ENCODE measurements around the gene LRCOL1.

The LRCOL1 gene

GRCh38 chr12:132593521-132593920 is 16.9 kb downstream of the LRCOL1 start:
- H3K4me1 ChIP-seq (ENCODE audit: control insufficient read depth, insufficient read depth, low read length): peaks cover 7% of the 10 kb centered on the region
- H3K9me3 ChIP-seq (ENCODE audit: control insufficient read depth, low read length): peaks cover 7% of the 10 kb centered on the region
- no peak overlapping the region for H3K9ac ChIP-seq (ENCODE audit: low read length)
- no peak for DNase-seq (ENCODE audit: low read depth)
- H3K27me3 ChIP-seq (replicated peaks; ENCODE audit: control insufficient read depth, insufficient read depth, low read length): peaks cover 7% of the 10 kb centered on the region
- no peaks in the 10 kb centered on the region for H3K36me3 ChIP-seq (ENCODE audit: control insufficient read depth, insufficient read depth, low read length, severe bottlenecking)
- H3K4me3 ChIP-seq (ENCODE audit: low read length): peak overlapping the region; percentile 42

- H3K4me3 ChIP-seq (ENCODE audit: low read length): no peak overlapping the region
- DNase-seq (ENCODE audit: low read depth): no peak
- H3K9me3 ChIP-seq (ENCODE audit: control insufficient read depth, low read length): peaks cover 7% of the 10 kb centered on the region
- H3K9ac ChIP-seq (ENCODE audit: low read length): no peak overlapping the region
- H3K4me1 ChIP-seq (ENCODE audit: control insufficient read depth, insufficient read depth, low read length): peaks cover 7% of the 10 kb centered on the region
- peaks cover 12% of the 10 kb centered on the region for H3K27me3 ChIP-seq (replicated peaks; ENCODE audit: control insufficient read depth, insufficient read depth, low read length)
- H3K36me3 ChIP-seq (ENCODE audit: control insufficient read depth, insufficient read depth, low read length, severe bottlenecking): no peaks in the 10 kb centered on the region
Observed at GRCh38 chr12:132593071-132593470, 17.3 kb downstream of the LRCOL1 start.

DNA sequence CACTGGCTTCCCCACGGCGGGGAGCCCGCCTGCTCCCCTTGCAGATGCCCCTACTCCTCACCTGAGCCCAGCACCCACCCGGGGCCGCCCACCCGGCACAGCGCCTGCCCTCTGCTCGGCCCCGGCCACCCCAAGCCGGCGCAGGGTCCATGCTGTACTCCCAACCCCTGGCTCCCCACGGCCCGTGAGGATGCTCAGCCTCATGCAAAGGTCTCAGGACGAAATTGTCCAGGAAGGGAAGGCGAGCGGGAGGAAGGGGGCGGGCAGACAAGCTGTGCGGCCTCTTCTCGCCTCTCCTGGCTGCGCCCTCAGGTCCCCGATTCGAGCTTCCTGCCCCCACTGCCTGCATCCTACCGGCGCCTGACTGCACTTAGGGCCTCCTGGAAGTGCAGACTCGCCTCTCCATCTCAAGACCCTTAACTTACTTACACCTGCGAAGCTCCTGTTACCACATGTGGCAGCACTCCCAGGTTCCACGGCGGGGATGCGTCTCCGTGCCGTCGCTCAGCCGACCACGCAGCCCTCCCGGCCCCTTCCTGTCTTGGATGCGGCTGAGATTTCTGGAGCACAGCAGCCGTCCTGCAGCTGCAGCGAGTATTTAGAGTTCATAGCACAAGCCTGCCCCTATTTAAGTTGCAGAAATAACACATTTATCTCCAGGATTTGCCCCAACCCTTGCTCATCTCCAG is 18.0 kb downstream of the LRCOL1 start:
- Histone ChIP-seq H3K36me3 (ENCODE audit: control insufficient read depth, insufficient read depth, low read length, severe bottlenecking) (no peaks in the 10 kb centered on the region), H3K4me3 (ENCODE audit: low read length) (no peak overlapping the region), H3K9me3 (ENCODE audit: control insufficient read depth, low read length) (peaks cover 7% of the 10 kb centered on the region), H3K4me1 (ENCODE audit: control insufficient read depth, insufficient read depth, low read length) (peaks cover 5% of the 10 kb centered on the region), H3K9ac (ENCODE audit: low read length) (no peak overlapping the region), H3K27me3 (replicated peaks; ENCODE audit: control insufficient read depth, insufficient read depth, low read length) (peaks cover 17% of the 10 kb centered on the region)
- no peak for DNase-seq (ENCODE audit: low read depth)

GRCh38 chr12:132591107-132591935 is 19.1 kb downstream of the LRCOL1 start:
- H3K4me3 ChIP-seq (ENCODE audit: low read length): no peak overlapping the region
- peaks cover 3% of the 10 kb centered on the region for H3K4me1 ChIP-seq (ENCODE audit: control insufficient read depth, insufficient read depth, low read length)
- H3K27me3 ChIP-seq (replicated peaks; ENCODE audit: control insufficient read depth, insufficient read depth, low read length): peaks cover 17% of the 10 kb centered on the region
- no peak for DNase-seq (ENCODE audit: low read depth)
- peaks cover 7% of the 10 kb centered on the region for H3K9me3 ChIP-seq (ENCODE audit: control insufficient read depth, low read length)
- H3K9ac ChIP-seq (ENCODE audit: low read length): no peak overlapping the region
- H3K36me3 ChIP-seq (ENCODE audit: control insufficient read depth, insufficient read depth, low read length, severe bottlenecking): no peaks in the 10 kb centered on the region

DNA sequence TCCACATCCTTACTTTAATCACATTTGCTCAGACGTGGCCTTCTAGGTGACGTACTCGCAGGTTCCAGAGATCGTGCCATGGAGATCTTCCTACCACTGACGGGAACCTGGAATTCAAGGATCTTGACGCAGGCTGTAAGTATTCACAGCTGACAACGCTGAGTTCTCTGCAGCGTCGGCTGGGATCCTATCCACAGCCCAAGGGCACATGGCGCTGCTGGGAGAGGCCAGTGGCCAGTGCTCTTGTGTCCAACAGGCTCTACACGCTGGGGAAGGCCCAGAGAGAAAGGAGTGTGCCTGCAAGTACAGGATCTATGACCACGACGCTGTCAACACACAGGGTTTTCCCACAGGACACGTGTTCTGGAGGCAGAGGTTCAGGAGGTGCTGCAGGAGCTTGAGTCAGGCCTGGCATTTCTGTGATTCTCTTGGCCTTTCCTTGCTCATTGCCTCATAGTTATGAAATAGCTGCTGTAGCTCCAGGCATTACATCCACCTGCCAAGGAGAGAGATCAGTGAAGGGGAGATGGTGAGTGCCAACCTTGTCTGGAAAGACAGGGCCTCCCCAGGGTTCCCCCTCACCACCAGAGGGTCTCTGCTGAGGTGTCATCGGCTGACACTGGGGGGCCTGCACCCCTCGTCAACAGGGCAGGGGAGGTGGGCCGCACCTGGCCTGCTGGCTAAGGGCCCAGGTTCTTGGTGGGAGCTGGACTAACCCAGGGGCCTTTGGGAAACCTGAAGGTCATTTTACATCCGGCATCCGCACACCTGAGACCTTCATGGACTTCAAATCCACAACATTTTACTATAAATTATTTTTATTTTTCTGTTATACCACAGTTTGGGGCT is 21.3 kb downstream of the LRCOL1 start:
- peaks cover 7% of the 10 kb centered on the region for H3K9me3 ChIP-seq (ENCODE audit: control insufficient read depth, low read length)
- H3K4me1 ChIP-seq (ENCODE audit: control insufficient read depth, insufficient read depth, low read length): no peaks in the 10 kb centered on the region
- no peaks in the 10 kb centered on the region for H3K36me3 ChIP-seq (ENCODE audit: control insufficient read depth, insufficient read depth, low read length, severe bottlenecking)
- H3K27me3 ChIP-seq (replicated peaks; ENCODE audit: control insufficient read depth, insufficient read depth, low read length): peaks cover 17% of the 10 kb centered on the region
- no peak overlapping the region for H3K9ac ChIP-seq (ENCODE audit: low read length)
- DNase-seq (ENCODE audit: low read depth): no peak
- no peak overlapping the region for H3K4me3 ChIP-seq (ENCODE audit: low read length)

- H3K27me3 ChIP-seq (replicated peaks; ENCODE audit: control insufficient read depth, insufficient read depth, low read length): peaks cover 17% of the 10 kb centered on the region
- H3K4me3 ChIP-seq (ENCODE audit: low read length): no peak overlapping the region
- no peaks in the 10 kb centered on the region for H3K36me3 ChIP-seq (ENCODE audit: control insufficient read depth, insufficient read depth, low read length, severe bottlenecking)
- peaks cover 7% of the 10 kb centered on the region for H3K9me3 ChIP-seq (ENCODE audit: control insufficient read depth, low read length)
- no peak for DNase-seq (ENCODE audit: low read depth)
- H3K4me1 ChIP-seq (ENCODE audit: control insufficient read depth, insufficient read depth, low read length): no peaks in the 10 kb centered on the region
- H3K9ac ChIP-seq (ENCODE audit: low read length): no peak overlapping the region
Observed at GRCh38 chr12:132588319-132588718, 22.1 kb downstream of the LRCOL1 start.

GRCh38 chr12:132587781-132588180 is 22.6 kb downstream of the LRCOL1 start:
- Histone ChIP-seq H3K9me3 (ENCODE audit: control insufficient read depth, low read length) (peaks cover 7% of the 10 kb centered on the region), H3K4me1 (ENCODE audit: control insufficient read depth, insufficient read depth, low read length) (no peaks in the 10 kb centered on the region), H3K9ac (ENCODE audit: low read length) (no peak overlapping the region), H3K36me3 (ENCODE audit: control insufficient read depth, insufficient read depth, low read length, severe bottlenecking) (no peaks in the 10 kb centered on the region), H3K4me3 (ENCODE audit: low read length) (no peak overlapping the region), H3K27me3 (replicated peaks; ENCODE audit: control insufficient read depth, insufficient read depth, low read length) (peaks cover 17% of the 10 kb centered on the region)
- no peak for DNase-seq (ENCODE audit: low read depth)

DNA sequence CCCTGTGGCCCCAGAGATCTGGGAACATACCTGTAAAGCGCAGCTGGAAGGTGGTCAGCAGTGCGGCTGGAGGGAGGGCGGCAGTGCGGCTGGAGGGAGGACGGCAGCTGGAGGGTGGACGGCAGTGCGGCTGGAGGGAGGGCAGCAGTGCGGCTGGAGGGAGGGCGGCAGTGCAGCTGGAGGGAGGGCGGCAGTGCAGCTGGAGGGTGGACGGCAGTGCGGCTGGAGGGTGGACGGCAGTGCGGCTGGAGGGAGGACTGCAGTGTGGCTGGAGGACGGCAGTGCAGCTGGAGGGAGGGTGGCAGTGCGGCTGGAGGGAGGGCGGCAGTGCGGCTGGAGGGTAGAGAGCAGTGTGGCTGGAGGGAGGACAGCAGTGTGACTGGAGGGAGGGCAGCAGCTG is 23.5 kb downstream of the LRCOL1 start:
- DNase-seq (ENCODE audit: low read depth): no peak
- no peaks in the 10 kb centered on the region for H3K4me1 ChIP-seq (ENCODE audit: control insufficient read depth, insufficient read depth, low read length)
- peaks cover 7% of the 10 kb centered on the region for H3K9me3 ChIP-seq (ENCODE audit: control insufficient read depth, low read length)
- no peaks in the 10 kb centered on the region for H3K36me3 ChIP-seq (ENCODE audit: control insufficient read depth, insufficient read depth, low read length, severe bottlenecking)
- H3K4me3 ChIP-seq (ENCODE audit: low read length): no peak overlapping the region
- peaks cover 17% of the 10 kb centered on the region for H3K27me3 ChIP-seq (replicated peaks; ENCODE audit: control insufficient read depth, insufficient read depth, low read length)
- no peak overlapping the region for H3K9ac ChIP-seq (ENCODE audit: low read length)

GRCh38 chr12:132585177-132585576 is 25.2 kb downstream of the LRCOL1 start:
- H3K36me3 ChIP-seq (ENCODE audit: control insufficient read depth, insufficient read depth, low read length, severe bottlenecking): peaks cover 6% of the 10 kb centered on the region
- peaks cover 7% of the 10 kb centered on the region for H3K9me3 ChIP-seq (ENCODE audit: control insufficient read depth, low read length)
- H3K4me3 ChIP-seq (ENCODE audit: low read length): no peak overlapping the region
- H3K9ac ChIP-seq (ENCODE audit: low read length): no peak overlapping the region
- no peaks in the 10 kb centered on the region for H3K4me1 ChIP-seq (ENCODE audit: control insufficient read depth, insufficient read depth, low read length)
- no peak for DNase-seq (ENCODE audit: low read depth)
- peaks cover 17% of the 10 kb centered on the region for H3K27me3 ChIP-seq (replicated peaks; ENCODE audit: control insufficient read depth, insufficient read depth, low read length)

DNA sequence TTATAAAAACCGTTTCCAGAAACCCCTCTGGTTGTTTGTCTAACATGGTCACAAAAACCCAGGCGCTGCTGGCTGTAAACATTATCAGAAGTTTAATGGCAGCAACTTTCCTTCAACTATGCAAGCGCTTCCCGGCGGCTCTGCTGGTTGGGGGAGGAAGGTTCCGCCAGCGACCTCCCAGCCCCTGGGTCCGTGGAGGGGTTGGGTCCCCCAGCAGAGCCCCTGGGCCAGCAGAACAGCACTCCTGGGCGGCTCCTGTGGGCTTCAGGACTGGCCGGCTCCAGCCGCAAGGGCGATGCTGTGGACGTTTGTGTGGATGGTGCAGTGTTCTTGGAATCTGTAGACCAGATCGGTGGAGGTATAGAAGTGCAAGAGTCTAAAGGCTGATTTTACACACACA is 26.0 kb downstream of the LRCOL1 start:
- H3K9ac ChIP-seq (ENCODE audit: low read length): no peak overlapping the region
- no peaks in the 10 kb centered on the region for H3K4me1 ChIP-seq (ENCODE audit: control insufficient read depth, insufficient read depth, low read length)
- peaks cover 7% of the 10 kb centered on the region for H3K9me3 ChIP-seq (ENCODE audit: control insufficient read depth, low read length)
- H3K4me3 ChIP-seq (ENCODE audit: low read length): no peak overlapping the region
- no peak for DNase-seq (ENCODE audit: low read depth)
- H3K36me3 ChIP-seq (ENCODE audit: control insufficient read depth, insufficient read depth, low read length, severe bottlenecking): peaks cover 6% of the 10 kb centered on the region
- H3K27me3 ChIP-seq (replicated peaks; ENCODE audit: control insufficient read depth, insufficient read depth, low read length): peaks cover 17% of the 10 kb centered on the region

GRCh38 chr12:132583736-132584135 is 26.6 kb downstream of the LRCOL1 start:
- H3K9me3 ChIP-seq (ENCODE audit: control insufficient read depth, low read length): peaks cover under 1% of the 10 kb centered on the region
- H3K4me1 ChIP-seq (ENCODE audit: control insufficient read depth, insufficient read depth, low read length): no peaks in the 10 kb centered on the region
- peaks cover 12% of the 10 kb centered on the region for H3K27me3 ChIP-seq (replicated peaks; ENCODE audit: control insufficient read depth, insufficient read depth, low read length)
- no peak overlapping the region for H3K4me3 ChIP-seq (ENCODE audit: low read length)
- no peak for DNase-seq (ENCODE audit: low read depth)
- H3K9ac ChIP-seq (ENCODE audit: low read length): no peak overlapping the region
- H3K36me3 ChIP-seq (ENCODE audit: control insufficient read depth, insufficient read depth, low read length, severe bottlenecking): peaks cover 8% of the 10 kb centered on the region

All from adipocyte (in vitro differentiated cells).